Liver (tissue), 9 donors: ENCODE data around the gene NRG3. TPM values are rescaled to one million over a fixed set of nuclear protein-coding genes. Genes with fewer than 3 reads are reported as not detected.

Experiments used
- DNase-seq: peaks from one replicate; pipeline ENCODE4 v3.0.0-alpha.2; 2017; ENCODE audit warnings: low spot score
- H3K27ac ChIP-seq, 2 donors: one replicate each; pipeline ENCODE4 v1.7.0; 2013; ENCODE audit warnings: inconsistent platforms in 2 of 2, low read length in 2 of 2, control low read depth in 1 of 2, low read depth in 1 of 2, mild to moderate bottlenecking in 1 of 2
- H3K27me3 ChIP-seq, 4 donors: one replicate each; pipeline versions ENCODE4 v1.6.1 to v1.7.0; 2013; ENCODE audit warnings: low read length in 3 of 4, inconsistent platforms in 1 of 4, mild to moderate bottlenecking in 1 of 4, moderate library complexity in 1 of 4; ENCODE audit not compliant: control insufficient read depth in 4 of 4, insufficient read depth in 4 of 4
- H3K36me3 ChIP-seq, 4 donors: one replicate each; pipeline versions ENCODE4 v1.6.1 to v1.7.0; 2013; ENCODE audit warnings: low read length in 3 of 4, mild to moderate bottlenecking in 3 of 4, low read depth in 1 of 4, moderate library complexity in 1 of 4; ENCODE audit not compliant: control insufficient read depth in 4 of 4, insufficient read depth in 3 of 4
- H3K4me1 ChIP-seq, 4 donors: one replicate each; pipeline versions ENCODE4 v1.6.1 to v1.7.0; 2013; ENCODE audit warnings: low read length in 3 of 4, mild to moderate bottlenecking in 3 of 4, moderate library complexity in 1 of 4; ENCODE audit not compliant: control insufficient read depth in 4 of 4, insufficient read depth in 4 of 4
- H3K4me3 ChIP-seq, 3 donors: one replicate each; pipeline versions ENCODE4 v1.6.1 to v1.7.0; 2013; ENCODE audit warnings: low read length in 3 of 3, control low read depth in 1 of 3, low read depth in 1 of 3, mild to moderate bottlenecking in 1 of 3
- H3K9ac ChIP-seq, 2 donors: one replicate each; pipeline ENCODE4 v1.7.0; 2013; ENCODE audit warnings: low read length in 2 of 2, mild to moderate bottlenecking in 2 of 2, moderate library complexity in 2 of 2, control low read depth in 1 of 2, low read depth in 1 of 2
- H3K9me3 ChIP-seq, 4 donors: one replicate each; pipeline versions ENCODE4 v1.6.1 to v1.7.0; 2013; ENCODE audit warnings: low read length in 3 of 4; ENCODE audit not compliant: control insufficient read depth in 4 of 4
- ATF3 ChIP-seq: IDR thresholded peaks from 2 replicates; pipeline ENCODE4 v1.6.1; 2016; ENCODE audit warnings: antibody characterized with exemption
- CTCF ChIP-seq: fragments of 150-350 bp; IDR thresholded peaks from 2 replicates; pipeline ENCODE4 v1.5.1; 2017; ENCODE audit warnings: improper control_type of control experiment, low read depth, low read length; ENCODE audit not compliant: missing input control
- EGR1 ChIP-seq, 2 donors: IDR thresholded peaks; 2 replicates each; pipeline ENCODE4 v1.6.1; 2016 to 2018; ENCODE audit warnings: antibody characterized with exemption in 2 of 2, low read depth in 2 of 2
- FOXA1 ChIP-seq: IDR thresholded peaks from 2 replicates; pipeline ENCODE4 v1.6.1; 2016; ENCODE audit warnings: antibody characterized with exemption
- FOXA2 ChIP-seq: IDR thresholded peaks from 2 replicates; pipeline ENCODE4 v1.6.1; 2016; ENCODE audit warnings: antibody characterized with exemption
- GABPA ChIP-seq, 2 donors: IDR thresholded peaks in 1 of 2; conservative IDR thresholded peaks in 1 of 2; 2 replicates each; pipeline ENCODE4 v1.6.1; 2016; ENCODE audit warnings: antibody characterized with exemption in 2 of 2, mild to moderate bottlenecking in 1 of 2, moderate library complexity in 1 of 2
- HNF4A ChIP-seq, 2 donors: conservative IDR thresholded peaks; 2 replicates each; pipeline ENCODE4 v1.6.1; 2016; ENCODE audit warnings: antibody characterized with exemption in 2 of 2, mild to moderate bottlenecking in 2 of 2
- HNF4G ChIP-seq: IDR thresholded peaks from 2 replicates; pipeline ENCODE4 v1.6.1; 2016; ENCODE audit warnings: antibody characterized with exemption
- JUND ChIP-seq, 2 donors: IDR thresholded peaks; 2 replicates each; pipeline ENCODE4 v1.6.1; 2016; ENCODE audit warnings: antibody characterized with exemption in 2 of 2
- MAX ChIP-seq: IDR thresholded peaks from 2 replicates; pipeline ENCODE4 v1.6.1; 2016; ENCODE audit warnings: antibody characterized with exemption
- NR2F2 ChIP-seq: IDR thresholded peaks from 2 replicates; pipeline ENCODE4 v1.6.1; 2016; ENCODE audit warnings: antibody characterized with exemption
- RAD21 ChIP-seq, 2 donors: IDR thresholded peaks; 2 replicates each; pipeline ENCODE4 v1.6.1; 2016; ENCODE audit warnings: antibody characterized with exemption in 2 of 2, mild to moderate bottlenecking in 2 of 2
- REST ChIP-seq: IDR thresholded peaks from 2 replicates; pipeline ENCODE4 v1.6.1; 2016; ENCODE audit warnings: antibody characterized with exemption, mild to moderate bottlenecking
- RXRA ChIP-seq, 2 donors: IDR thresholded peaks; 2 replicates each; pipeline ENCODE4 v1.6.1; 2017 to 2018; ENCODE audit warnings: antibody characterized with exemption in 2 of 2, mild to moderate bottlenecking in 1 of 2
- SP1 ChIP-seq: IDR thresholded peaks from 2 replicates; pipeline ENCODE4 v1.6.1; 2018; ENCODE audit warnings: antibody characterized with exemption, mild to moderate bottlenecking
- TAF1 ChIP-seq: conservative IDR thresholded peaks from 2 replicates; pipeline ENCODE4 v1.6.1; 2016; ENCODE audit warnings: antibody characterized with exemption, mild to moderate bottlenecking
- YY1 ChIP-seq: IDR thresholded peaks from 2 replicates; pipeline ENCODE4 v1.6.1; 2016; ENCODE audit warnings: antibody characterized with exemption, mild to moderate bottlenecking
- ZBTB33 ChIP-seq: IDR thresholded peaks from 2 replicates; pipeline ENCODE4 v1.6.1; 2016; ENCODE audit warnings: antibody characterized with exemption
- WGBS: extraction: QIAGEN DNeasy Blood & Tissue Kit; methylation state at CpG from one replicate; pipeline ENCODE4 v1.1.7; 2013; 5-methylcytosine and 5-hydroxymethylcytosine counted together
- polyA plus RNA-seq, 2 donors: library from polyadenylated mRNA; stranded (reverse) in 1 of 2; unstranded in 1 of 2; fragments of 200-250 nt in 1 of 2; fragments of >200 nt in 1 of 2; fragmentation: Nextera tagmentation in 1 of 2; extraction: Ambion mirVana in 1 of 2; gene quantifications; one replicate each; pipeline versions ENCODE4 v1.2.1 to v1.2.3, GENCODE V29; 2013 to 2015
- total RNA-seq, 2 donors: library from RNA; depleted of rRNA; stranded (reverse); fragments of >200 nt; gene quantifications; one replicate each; pipeline ENCODE4 v1.2.3, GENCODE V29; 2014
- donor health status: healthy.
- donor health status: healthy.
- donor health status: healthy.
- donor health status: healthy.
- donor health status: healthy.

Gene NRG3
- total and polyA plus RNA-seq, 4 donors = 0.24 to 3.7 (median 0.38) TPM

GRCh38 chr10:82515256-82515655, 640.3 kb downstream of the NRG3 start:
- TF ChIP-seq MAX (no peak), HNF4G (no peak), HNF4A (conservative IDR thresholded peaks at IDR 0.05) (no peak), NR2F2 (no peak), FOXA1 (no peak), CTCF (no peak), JUND (IDR thresholded peaks at IDR 0.05) (no peak), GABPA (IDR thresholded peaks at IDR 0.05 in 1 of 2, conservative IDR thresholded peaks at IDR 0.05 in 1 of 2) (no peak), ATF3 (no peak), SP1 (no peak), YY1 (no peak), ZBTB33 (no peak), RAD21 (IDR thresholded peaks at IDR 0.05) (no peak), TAF1 (no peak), REST (no peak), EGR1 (IDR thresholded peaks at IDR 0.05; ENCODE audit: low read depth in 2 of 2) (no peak)
- no peak overlapping the region for H3K4me3 ChIP-seq
- H3K27me3 ChIP-seq = no peaks in the 10 kb centered on the region
- no peaks in the 10 kb centered on the region for H3K4me1 ChIP-seq
- H3K36me3 ChIP-seq = no peaks in the 10 kb centered on the region
- H3K9ac ChIP-seq = no peak overlapping the region
- no peak overlapping the region for H3K27ac ChIP-seq
- H3K9me3 ChIP-seq = peaks cover 0 to 1% (median 0%) of the 10 kb centered on the region in 4 donors
- WGBS = 85% methylated on average over 1 of the region's 1 CpG
- DNase-seq = no peak

- no peak overlapping the region for H3K27ac ChIP-seq
- no peaks in the 10 kb centered on the region for H3K27me3 ChIP-seq
- no peaks in the 10 kb centered on the region for H3K4me1 ChIP-seq
- H3K9ac ChIP-seq = no peak overlapping the region
- H3K4me3 ChIP-seq = no peak overlapping the region
- no peak for DNase-seq
- H3K36me3 ChIP-seq = no peaks in the 10 kb centered on the region
- WGBS = 72% methylated on average over 4 of the region's 4 CpGs
- no peaks in the 10 kb centered on the region for H3K9me3 ChIP-seq
- TF ChIP-seq FOXA2 = no peak
- TF ChIP-seq RXRA (IDR thresholded peaks at IDR 0.05) = no peak
- TF ChIP-seq ATF3 = no peak
- no peak for TF ChIP-seq HNF4A (conservative IDR thresholded peaks at IDR 0.05)
- TF ChIP-seq EGR1 (IDR thresholded peaks at IDR 0.05; ENCODE audit: low read depth in 2 of 2) = no peak
- no peak for TF ChIP-seq REST
- no peak for TF ChIP-seq TAF1
- no peak for TF ChIP-seq RAD21 (IDR thresholded peaks at IDR 0.05)
- TF ChIP-seq JUND (IDR thresholded peaks at IDR 0.05) = no peak
- no peak for TF ChIP-seq SP1
- no peak for TF ChIP-seq FOXA1
- no peak for TF ChIP-seq GABPA (IDR thresholded peaks at IDR 0.05 in 1 of 2, conservative IDR thresholded peaks at IDR 0.05 in 1 of 2)
Measured at GRCh38 chr10:82529062-82529461, 654.1 kb downstream of the NRG3 start.
